Measurements from ENCODE around the gene LSAMP. TPM values are rescaled to one million over a fixed set of nuclear protein-coding genes. Genes with fewer than 3 reads are reported as not detected.

The LSAMP gene
- total RNA-seq, 1 donor, result 1.3 TPM

DNA sequence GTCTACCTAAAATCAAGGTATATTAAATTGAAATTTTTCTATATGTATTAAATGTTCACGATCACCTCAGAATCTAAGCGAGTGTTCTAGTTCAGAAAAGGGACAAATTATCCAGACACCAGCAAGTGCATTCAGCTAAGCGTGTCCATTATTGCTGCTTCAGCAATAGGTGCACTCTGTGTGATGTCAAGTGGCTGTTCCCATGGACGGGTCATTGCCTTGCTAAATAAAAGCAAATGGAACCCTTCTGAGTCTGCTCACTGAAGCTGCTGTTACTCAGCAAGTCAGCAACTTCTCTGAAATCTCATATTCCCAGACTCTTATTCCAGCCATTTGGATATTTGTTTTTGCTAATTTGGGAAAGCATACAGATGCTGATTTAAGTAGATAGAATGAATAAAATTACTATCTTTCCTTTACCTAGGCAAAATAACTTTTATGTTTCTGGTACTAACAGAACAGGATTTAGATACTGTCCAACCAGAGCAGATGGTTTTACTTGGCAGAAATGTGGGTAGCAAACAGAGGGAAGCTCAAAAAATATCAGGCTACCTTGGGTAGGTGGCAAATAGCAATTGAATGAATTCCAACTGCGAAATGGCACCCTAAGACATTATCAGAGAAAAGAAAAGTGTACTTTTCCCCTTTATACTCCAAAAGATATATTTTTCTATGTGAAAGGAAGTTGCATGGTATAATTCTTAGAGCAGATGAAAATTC is 415.0 kb downstream of the LSAMP start:
- DNase-seq (ENCODE audit: low read depth), result no peak
- no peak overlapping the region for H3K4me3 ChIP-seq (ENCODE audit: low read depth, low read length)
- TF ChIP-seq, protein P1, sequence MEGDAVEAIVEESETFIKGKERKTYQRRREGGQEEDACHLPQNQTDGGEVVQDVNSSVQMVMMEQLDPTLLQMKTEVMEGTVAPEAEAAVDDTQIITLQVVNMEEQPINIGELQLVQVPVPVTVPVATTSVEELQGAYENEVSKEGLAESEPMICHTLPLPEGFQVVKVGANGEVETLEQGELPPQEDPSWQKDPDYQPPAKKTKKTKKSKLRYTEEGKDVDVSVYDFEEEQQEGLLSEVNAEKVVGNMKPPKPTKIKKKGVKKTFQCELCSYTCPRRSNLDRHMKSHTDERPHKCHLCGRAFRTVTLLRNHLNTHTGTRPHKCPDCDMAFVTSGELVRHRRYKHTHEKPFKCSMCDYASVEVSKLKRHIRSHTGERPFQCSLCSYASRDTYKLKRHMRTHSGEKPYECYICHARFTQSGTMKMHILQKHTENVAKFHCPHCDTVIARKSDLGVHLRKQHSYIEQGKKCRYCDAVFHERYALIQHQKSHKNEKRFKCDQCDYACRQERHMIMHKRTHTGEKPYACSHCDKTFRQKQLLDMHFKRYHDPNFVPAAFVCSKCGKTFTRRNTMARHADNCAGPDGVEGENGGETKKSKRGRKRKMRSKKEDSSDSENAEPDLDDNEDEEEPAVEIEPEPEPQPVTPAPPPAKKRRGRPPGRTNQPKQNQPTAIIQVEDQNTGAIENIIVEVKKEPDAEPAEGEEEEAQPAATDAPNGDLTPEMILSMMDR (IDR thresholded peaks at IDR 0.05; ENCODE audit: insufficient read depth, low read depth, low read length), result no peak

DNA sequence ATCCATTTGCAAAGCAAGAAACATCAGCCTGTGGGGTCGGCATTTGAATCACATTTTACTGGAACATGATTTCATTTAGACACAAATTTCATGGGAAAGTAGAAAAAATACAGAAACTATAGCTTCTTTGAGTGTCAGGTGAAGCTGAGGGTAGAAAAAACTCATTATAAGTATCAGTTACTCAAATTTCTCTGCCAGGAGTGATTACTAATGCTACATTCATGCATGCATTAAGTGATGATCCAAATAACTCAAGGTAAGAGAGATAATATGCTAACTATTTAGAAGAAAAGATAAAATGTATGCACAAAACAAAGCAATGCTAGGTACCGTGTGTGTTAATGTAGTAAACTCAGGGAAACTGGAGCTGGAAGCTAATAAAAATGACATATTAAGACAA is 416.0 kb downstream of the LSAMP start:
- no peak overlapping the region for H3K4me3 ChIP-seq (ENCODE audit: low read depth, low read length)
- DNase-seq (ENCODE audit: low read depth), result no peak

DNA sequence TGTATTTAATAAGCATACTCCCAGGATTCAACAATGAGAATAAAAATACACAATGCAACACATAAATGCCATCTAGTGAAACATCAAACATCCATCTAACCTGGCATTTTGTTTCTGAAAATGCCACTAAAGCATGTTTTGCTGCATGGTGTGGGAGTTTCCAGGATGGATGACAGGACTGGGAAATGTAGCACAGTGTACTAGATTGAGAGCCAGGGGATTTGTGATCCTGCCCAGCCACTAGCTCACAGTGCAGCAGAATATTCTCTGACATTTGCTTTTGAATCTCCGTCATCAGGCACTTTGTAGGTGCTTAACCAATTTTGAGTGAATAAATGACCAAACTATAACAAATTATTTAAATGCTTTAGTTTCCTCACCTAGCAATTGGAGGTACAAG is 417.1 kb downstream of the LSAMP start:
- H3K4me3 ChIP-seq (ENCODE audit: low read depth, low read length), result no peak overlapping the region
- no peak for DNase-seq (ENCODE audit: low read depth)
- TF ChIP-seq, protein P1 (IDR thresholded peaks at IDR 0.05; ENCODE audit: insufficient read depth, low read depth, low read length), result no peak

More for the DNA sequence above, 416.0 kb downstream of the LSAMP start:
- TF ChIP-seq, protein P1 (IDR thresholded peaks at IDR 0.05; ENCODE audit: insufficient read depth, low read depth, low read length), result no peak

DNA sequence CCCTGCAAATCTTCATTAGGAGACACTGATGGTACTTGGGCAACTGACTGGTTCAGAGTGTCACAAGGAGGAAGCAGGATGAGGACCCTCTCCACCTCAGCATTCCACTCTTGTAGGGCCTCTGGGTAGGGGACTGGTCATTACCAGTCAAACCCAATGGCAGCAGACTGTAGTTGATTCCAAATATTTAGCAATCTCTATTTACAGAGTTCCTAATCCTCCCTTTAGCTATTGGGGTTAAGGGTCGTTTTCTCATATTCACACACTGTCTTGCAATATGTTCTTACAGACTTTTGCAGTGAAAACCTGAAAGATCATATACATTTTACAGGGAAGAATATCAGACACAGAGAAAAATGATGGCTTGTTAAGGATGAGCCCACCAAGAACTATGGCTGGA is 424.3 kb downstream of the LSAMP start:
- H3K4me3 ChIP-seq (ENCODE audit: low read depth, low read length), result no peak overlapping the region
- DNase-seq (ENCODE audit: low read depth), result peak; percentile 22
- TF ChIP-seq, protein P1 (IDR thresholded peaks at IDR 0.05; ENCODE audit: insufficient read depth, low read depth, low read length), result no peak

DNA sequence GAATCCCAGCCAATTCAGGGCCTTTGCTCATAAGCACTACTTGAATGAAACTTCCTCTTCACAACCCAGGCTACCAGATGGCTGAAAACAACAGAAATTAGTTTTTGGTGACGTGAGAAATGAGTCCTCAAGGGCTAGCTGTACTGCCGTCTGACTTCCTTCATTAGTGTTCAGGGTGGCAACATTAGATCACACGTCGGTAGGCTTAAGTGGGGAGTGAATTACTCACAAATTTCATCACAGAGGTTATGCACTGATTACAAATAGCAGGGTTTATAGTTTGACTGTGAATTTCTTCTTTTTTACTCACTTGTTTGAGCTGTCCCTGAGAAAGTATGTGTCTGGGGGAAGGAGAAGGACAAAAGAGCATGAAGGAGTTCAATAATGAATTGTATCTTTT is 424.8 kb downstream of the LSAMP start:
- peak; percentile 54 for DNase-seq (ENCODE audit: low read depth)
- TF ChIP-seq, protein P1 (IDR thresholded peaks at IDR 0.05; ENCODE audit: insufficient read depth, low read depth, low read length), result no peak
- no peak overlapping the region for H3K4me3 ChIP-seq (ENCODE audit: low read depth, low read length)

DNA sequence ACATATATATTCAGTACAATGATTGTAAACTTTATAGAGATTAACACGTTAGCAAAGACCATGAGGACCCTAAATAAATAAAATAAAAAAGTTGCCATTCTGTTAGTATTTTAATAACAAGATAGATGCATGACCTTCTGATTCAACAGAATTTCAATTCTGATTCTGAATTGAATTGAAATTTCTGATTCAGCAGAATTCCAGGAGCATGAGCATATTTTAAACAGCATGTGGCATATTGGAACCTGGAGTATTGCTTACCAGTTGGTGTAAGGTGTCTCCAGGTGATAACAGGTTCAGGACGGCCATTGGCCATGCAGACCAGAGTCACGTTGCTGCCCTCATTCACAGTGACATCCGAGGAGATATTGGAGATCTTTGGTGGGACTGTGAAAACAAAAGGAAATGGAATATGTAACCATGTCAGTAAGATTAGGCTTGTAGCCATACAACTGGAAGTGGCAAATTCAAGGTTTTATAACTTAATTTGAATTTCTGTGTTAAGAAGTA is 426.0 kb downstream of the LSAMP start:
- no peak overlapping the region for H3K4me3 ChIP-seq (ENCODE audit: low read depth, low read length)
- DNase-seq (ENCODE audit: low read depth), result no peak
- TF ChIP-seq, protein P1 (IDR thresholded peaks at IDR 0.05; ENCODE audit: insufficient read depth, low read depth, low read length), result no peak

Measured in fibroblast of villous mesenchyme (primary cell).